Duodenal mucosa (tissue), 2 donors: Measurements from ENCODE around the gene GPHA2.

Experiments
- H3K27ac ChIP-seq: one replicate; pipeline ENCODE4 v1.7.0; 2013; ENCODE audit warnings: low read depth, low read length
- H3K27me3 ChIP-seq, 2 donors: one replicate each; pipeline ENCODE4 v1.7.0; 2013; ENCODE audit warnings: low read length in 2 of 2, control low read depth in 1 of 2; ENCODE audit not compliant: insufficient read depth in 2 of 2, control insufficient read depth in 1 of 2
- H3K36me3 ChIP-seq, 2 donors: one replicate each; pipeline ENCODE4 v1.7.0; 2013; ENCODE audit warnings: low read length in 2 of 2, control low read depth in 1 of 2; ENCODE audit not compliant: insufficient read depth in 2 of 2, control insufficient read depth in 1 of 2
- H3K4me1 ChIP-seq, 2 donors: one replicate each; pipeline ENCODE4 v1.7.0; 2013; ENCODE audit warnings: low read length in 2 of 2, control low read depth in 1 of 2; ENCODE audit not compliant: insufficient read depth in 2 of 2, control insufficient read depth in 1 of 2
- H3K4me3 ChIP-seq, 2 donors: one replicate each; pipeline ENCODE4 v1.7.0; 2013; ENCODE audit warnings: low read length in 2 of 2, low read depth in 1 of 2
- H3K9ac ChIP-seq, 2 donors: one replicate each; pipeline ENCODE4 v1.7.0; 2013; ENCODE audit warnings: low read length in 2 of 2, low read depth in 1 of 2
- H3K9me3 ChIP-seq, 2 donors: one replicate each; pipeline ENCODE4 v1.7.0; 2013; ENCODE audit warnings: low read length in 2 of 2, control low read depth in 1 of 2; ENCODE audit not compliant: control insufficient read depth in 1 of 2

The GPHA2 gene

GRCh38 chr11:64900774-64901173, 34.9 kb downstream of the GPHA2 start:
- no peak overlapping the region for H3K4me3 ChIP-seq
- H3K4me1 ChIP-seq = no peaks in the 10 kb centered on the region
- H3K27ac ChIP-seq = no peak overlapping the region
- peaks cover 24 to 75% of the 10 kb centered on the region in 2 donors for H3K36me3 ChIP-seq
- H3K9ac ChIP-seq = no peak overlapping the region
- no peaks in the 10 kb centered on the region for H3K27me3 ChIP-seq
- no peaks in the 10 kb centered on the region for H3K9me3 ChIP-seq

- Histone ChIP-seq H3K36me3 (peaks cover 19 to 70% of the 10 kb centered on the region in 2 donors), H3K9me3 (no peaks in the 10 kb centered on the region), H3K27ac (no peak overlapping the region), H3K4me1 (no peaks in the 10 kb centered on the region), H3K9ac (no peak overlapping the region), H3K4me3 (no peak overlapping the region), H3K27me3 (no peaks in the 10 kb centered on the region)
Measured at GRCh38 chr11:64900263-64900678, 35.4 kb downstream of the GPHA2 start.

GRCh38 chr11:64898541-64898940, 37.2 kb downstream of the GPHA2 start:
- no peaks in the 10 kb centered on the region for H3K9me3 ChIP-seq
- peaks cover 9 to 13% of the 10 kb centered on the region in 2 donors for H3K4me1 ChIP-seq
- H3K36me3 ChIP-seq = peaks cover 16 to 61% of the 10 kb centered on the region in 2 donors
- H3K27me3 ChIP-seq = no peaks in the 10 kb centered on the region
- no peak overlapping the region for H3K9ac ChIP-seq
- H3K4me3 ChIP-seq = no peak overlapping the region
- H3K27ac ChIP-seq = no peak overlapping the region

GRCh38 chr11:64898076-64898445, 37.6 kb downstream of the GPHA2 start:
- no peaks in the 10 kb centered on the region for H3K9me3 ChIP-seq
- no peak overlapping the region for H3K4me3 ChIP-seq
- peaks cover 17 to 56% of the 10 kb centered on the region in 2 donors for H3K36me3 ChIP-seq
- H3K27ac ChIP-seq = no peak overlapping the region
- H3K4me1 ChIP-seq = peaks cover 9 to 13% of the 10 kb centered on the region in 2 donors
- H3K27me3 ChIP-seq = no peaks in the 10 kb centered on the region
- no peak overlapping the region for H3K9ac ChIP-seq

- peaks cover 22 to 51% of the 10 kb centered on the region in 2 donors for H3K36me3 ChIP-seq
- no peaks in the 10 kb centered on the region for H3K27me3 ChIP-seq
Measured at GRCh38 chr11:64897381-64898075, 38.2 kb downstream of the GPHA2 start.

GRCh38 chr11:64896448-64897022, 39.2 kb downstream of the GPHA2 start:
- no peak overlapping the region for H3K4me3 ChIP-seq
- peaks cover 9 to 13% of the 10 kb centered on the region in 2 donors for H3K4me1 ChIP-seq
- H3K27ac ChIP-seq = no peak overlapping the region
- H3K9me3 ChIP-seq = no peaks in the 10 kb centered on the region
- H3K9ac ChIP-seq = no peak overlapping the region
- no peaks in the 10 kb centered on the region for H3K27me3 ChIP-seq
- peaks cover 27 to 51% of the 10 kb centered on the region in 2 donors for H3K36me3 ChIP-seq

More at GRCh38 chr11:64897381-64898075, 38.2 kb downstream of the GPHA2 start:
- H3K9me3 ChIP-seq = no peaks in the 10 kb centered on the region
- H3K4me3 ChIP-seq = no peak overlapping the region
- no peak overlapping the region for H3K9ac ChIP-seq
- peaks cover 9 to 13% of the 10 kb centered on the region in 2 donors for H3K4me1 ChIP-seq
- H3K27ac ChIP-seq = no peak overlapping the region

GRCh38 chr11:64894812-64895452, 40.8 kb downstream of the GPHA2 start:
- Histone ChIP-seq H3K27me3 (no peaks in the 10 kb centered on the region), H3K9me3 (no peaks in the 10 kb centered on the region), H3K27ac (no peak overlapping the region), H3K4me3 (peak overlapping the region in 1 of 2 donors; percentile 91), H3K36me3 (peaks cover 35 to 51% of the 10 kb centered on the region in 2 donors), H3K4me1 (peaks cover 9 to 13% of the 10 kb centered on the region in 2 donors), H3K9ac (peak overlapping the region in 1 of 2 donors; percentile 87)

GRCh38 chr11:64894070-64894811, 41.5 kb downstream of the GPHA2 start:
- H3K9ac ChIP-seq = peak overlapping the region; percentile 70 to 87
- peaks cover 35 to 44% of the 10 kb centered on the region in 2 donors for H3K36me3 ChIP-seq
- no peaks in the 10 kb centered on the region for H3K9me3 ChIP-seq
- peak overlapping the region; percentile 74 for H3K27ac ChIP-seq
- H3K27me3 ChIP-seq = no peaks in the 10 kb centered on the region
- peaks cover 9 to 18% of the 10 kb centered on the region in 2 donors for H3K4me1 ChIP-seq
- H3K4me3 ChIP-seq = peak overlapping the region; percentile 61 to 91

GRCh38 chr11:64893194-64894069, 42.3 kb downstream of the GPHA2 start:
- Histone ChIP-seq H3K9ac (peak overlapping the region; percentile 87 to 95), H3K36me3 (peaks cover 33 to 41% of the 10 kb centered on the region in 2 donors), H3K27ac (peak overlapping the region; percentile 92), H3K27me3 (no peaks in the 10 kb centered on the region), H3K4me1 (peaks cover 13 to 23% of the 10 kb centered on the region in 2 donors), H3K4me3 (peak overlapping the region; percentile 82 to 91), H3K9me3 (no peaks in the 10 kb centered on the region)
